A549 (cell line): Measurements from ENCODE around the gene IMP3. TPM values are rescaled to one million over a fixed set of nuclear protein-coding genes. Genes with fewer than 3 reads are reported as not detected.

Experiments
- ATAC-seq, 2 experiments: fragments of 200-7000 bp in 1 of 2; fragments of >200 bp in 1 of 2; cut with Nextera tagmentation in 1 of 2; cut with Tn5 transposase in 1 of 2; 3 replicates each; pipeline versions ENCODE4 v1.8.0 to v1.9.1; 2018 to 2020; ENCODE audit warnings: mild to moderate bottlenecking in 1 of 2, moderate library complexity in 1 of 2
- CTCF ChIA-PET: fragments of 300-600 bp; sonication (Branson Sonifier 250); formaldehyde crosslinking; extraction: SDS; loops from one replicate; lab custom pipeline; 2021; ENCODE audit warnings: antibody characterized with exemption, inconsistent platforms; lab: Yijun Ruan, JAX
- POLR2A ChIA-PET: fragments of 350-600 bp; formaldehyde crosslinking; extraction: SDS; loops from one replicate; lab custom pipeline; 2021; ENCODE audit warnings: antibody characterized with exemption, inconsistent platforms; lab: Yijun Ruan, JAX
- DNase-seq, 2 experiments: peaks; one replicate each; pipeline versions ENCODE4 v3.0.0 to v3.0.0-alpha.2; 2011 to 2016; ENCODE audit warnings: low read depth in 1 of 2, low spot score in 1 of 2
- FAIRE-seq: peaks from 2 replicates; lab custom pipeline; 2011; peaks lifted over from hg19 to GRCh38; lab: Jason Lieb, UNC
- H3K27ac ChIP-seq, 2 experiments: fragments of >200 bp; sonication (Bioruptor Twin); formaldehyde crosslinking; 3 replicates each; pipeline ENCODE4 v1.5.1; 2016 to 2017
- H3K4me1 ChIP-seq: fragments of >200 bp; sonication (Bioruptor Twin); formaldehyde crosslinking; 3 replicates; pipeline ENCODE4 v1.6.1; 2016
- H3K4me2 ChIP-seq: fragments of >200 bp; sonication (Bioruptor Twin); formaldehyde crosslinking; 3 replicates; pipeline ENCODE4 v1.6.1; 2016
- H3K4me3 ChIP-seq: fragments of >200 bp; sonication (Bioruptor Twin); formaldehyde crosslinking; 3 replicates; pipeline ENCODE4 v1.5.1; 2016
- H3K9me3 ChIP-seq: fragments of >200 bp; sonication (Bioruptor Twin); formaldehyde crosslinking; 3 replicates; pipeline ENCODE4 v1.6.1; 2016
- BCL3 ChIP-seq: fragments of >200 bp; sonication (Bioruptor Twin); formaldehyde crosslinking; IDR thresholded peaks from 3 replicates; pipeline ENCODE4 v1.6.1; 2016
- BHLHE40 ChIP-seq: IDR thresholded peaks from 2 replicates; pipeline ENCODE4 v1.6.1; 2012; ENCODE audit warnings: low read depth, low read length, inconsistent platforms
- CBX8 ChIP-seq: fragments of 200-600 bp; sonication (generic); IDR thresholded peaks from 2 replicates; pipeline ENCODE4 v1.6.1; 2016
- CHD2 ChIP-seq: fragments of 150-350 bp; IDR thresholded peaks from 2 replicates; pipeline ENCODE4 v1.6.1; 2014; ENCODE audit warnings: low read length; ENCODE audit not compliant: partially characterized antibody
- CTCF ChIP-seq: fragments of >200 bp; sonication (Bioruptor Twin); formaldehyde crosslinking; IDR thresholded peaks from 3 replicates; pipeline ENCODE4 v1.5.1; 2016
- EHF ChIP-seq: fragments of 250-450 bp; sonication (Bioruptor Pico); IDR thresholded peaks from 2 replicates; pipeline ENCODE4 v1.5.0; 2020; ENCODE audit warnings: mild to moderate bottlenecking
- EHMT2 ChIP-seq: fragments of 200-600 bp; sonication (generic); IDR thresholded peaks from 2 replicates; pipeline ENCODE4 v1.6.1; 2016; ENCODE audit warnings: antibody characterized with exemption, low read depth, mild to moderate bottlenecking, moderate library complexity
- FOSB ChIP-seq: fragments of 250-450 bp; sonication (Bioruptor Pico); IDR thresholded peaks from 2 replicates; pipeline ENCODE4 v1.5.0; 2020; ENCODE audit warnings: mild to moderate bottlenecking, moderate library complexity
- HMGXB4 ChIP-seq: fragments of 250-450 bp; sonication (Bioruptor Pico); IDR thresholded peaks from 2 replicates; pipeline ENCODE4 v1.5.0; 2021; ENCODE audit warnings: mild to moderate bottlenecking, moderate library complexity, borderline replicate concordance
- HOXB13 ChIP-seq: fragments of 250-450 bp; sonication (Bioruptor Pico); IDR thresholded peaks from 2 replicates; pipeline ENCODE4 v1.5.0; 2020; ENCODE audit warnings: low read depth, mild to moderate bottlenecking, moderate library complexity
- PHF8 ChIP-seq: fragments of 200-600 bp; sonication (generic); IDR thresholded peaks from 2 replicates; pipeline ENCODE4 v1.6.1; 2016; ENCODE audit warnings: low read depth, mild to moderate bottlenecking, antibody characterized with exemption, moderate library complexity, borderline replicate concordance
- RAD21 ChIP-seq, 2 experiments: fragments of >200 bp in 1 of 2; sonication (Bioruptor Twin) in 1 of 2; formaldehyde crosslinking in 1 of 2; IDR thresholded peaks in 1 of 2; conservative IDR thresholded peaks in 1 of 2; 2 replicates in 1 of 2; 3 replicates in 1 of 2; pipeline ENCODE4 v1.6.1; 2012 to 2018; ENCODE audit warnings: inconsistent platforms in 1 of 2
- ZC3H11A ChIP-seq: fragments of 450-650 bp; IDR thresholded peaks from 2 replicates; pipeline ENCODE4 v1.6.1; 2014; ENCODE audit warnings: antibody characterized with exemption, mild to moderate bottlenecking
- ZNF302 ChIP-seq: fragments of 250-450 bp; sonication (Bioruptor Pico); IDR thresholded peaks from 2 replicates; pipeline ENCODE4 v1.9.0; 2021; ENCODE audit warnings: inconsistent platforms, mild to moderate bottlenecking, moderate library complexity
- WGBS: methylation state at CpG from one replicate; pipeline ENCODE4 v1.1.6; 2017; ENCODE audit errors: missing lambda C conversion rate; 5-methylcytosine and 5-hydroxymethylcytosine counted together
- polyA plus RNA-seq, 4 experiments: library from polyadenylated mRNA; depleted of rRNA in 3 of 4; stranded (reverse); fragments of >200 nt; fragmentation: RNase III in 1 of 4; extraction: RNeasy Plus Mini Kit Qiagen cat#74134 plus additional on column Dnase treatment in 1 of 4; gene quantifications; 2 replicates in 3 of 4; 3 replicates in 1 of 4; pipeline ENCODE4 v1.2.3, GENCODE V29; 2011 to 2017
- TF ChIP-seq, protein P1 (sequence below): fragments of 150-350 bp; IDR thresholded peaks from 2 replicates; pipeline ENCODE4 v1.6.1; 2014; ENCODE audit warnings: low read depth, mild to moderate bottlenecking, low read length
- TF ChIP-seq, protein P2 (sequence below): fragments of >200 bp; sonication (Bioruptor Twin); formaldehyde crosslinking; IDR thresholded peaks from 2 replicates; pipeline ENCODE4 v1.6.1; 2016

The IMP3 gene
- polyA plus RNA-seq, 2 of the 4 experiments (the other 2 are of a cell fraction): 90.0 to 94.7 TPM

- CTCF ChIA-PET: interaction anchor here (0.5 to 5.4 kb wide), 27 partner anchors 9 to 230 kb away, joined by 3 to 23 read pairs (median 4); partner anchors contain the start of genes IMP3 and SNX33
- no peak for FAIRE-seq
- ATAC-seq: peak; percentile 45 to 65; a peak in 2 of 6 replicates
- POLR2A ChIA-PET: interaction anchor here (1.1 kb wide), 1 partner anchor 144 kb away, joined by 3 read pairs; no protein-coding TSS in a partner anchor
- Histone ChIP-seq H3K4me1 (no peaks in the 10 kb centered on the region), H3K27ac (no peak overlapping the region), H3K4me3 (no peak overlapping the region), H3K9me3 (no peaks in the 10 kb centered on the region), H3K4me2 (no peak overlapping the region)
- DNase-seq: peak; percentile 33 to 38
- TF ChIP-seq EHF (no peak), HMGXB4 (no peak), RAD21 (conservative IDR thresholded peaks at IDR 0.05 in 1 of 2, IDR thresholded peaks at IDR 0.05 in 1 of 2) (peak in 1 of 2 experiments; percentile 36; a peak in 2 of 5 replicates), FOSB (CRISPR knock-in tag) (no peak), PHF8 (no peak), BCL3 (no peak), CTCF (peak; percentile 36; the same call in 2 of the 3 replicates), CHD2 (no peak), ZNF302 (CRISPR knock-in tag) (no peak)
- 93% methylated on average over 3 of the region's 3 CpGs for WGBS
These were observed 42.2 kb downstream of the IMP3 start for GRCh38 chr15:75597667-75598341.

- DNase-seq (no peak), ATAC-seq (no peak), FAIRE-seq (no peak)
- ChIA-PET CTCF (interaction anchor here (0.5 to 5.4 kb wide), 21 partner anchors 8 to 229 kb away, joined by 3 to 23 read pairs (median 4); partner anchors contain the start of gene IMP3), POLR2A (interaction anchor here (1.1 kb wide), 1 partner anchor 143 kb away, joined by 3 read pairs; no protein-coding TSS in a partner anchor)
- Histone ChIP-seq H3K4me3 (no peak overlapping the region), H3K9me3 (no peaks in the 10 kb centered on the region), H3K27ac (no peak overlapping the region), H3K4me2 (no peak overlapping the region), H3K4me1 (no peaks in the 10 kb centered on the region)
- TF ChIP-seq CBX8 (no peak), ZC3H11A (no peak), BHLHE40 (no peak), HOXB13 (CRISPR knock-in tag) (no peak), EHMT2 (no peak)
- TF ChIP-seq, protein P1, sequence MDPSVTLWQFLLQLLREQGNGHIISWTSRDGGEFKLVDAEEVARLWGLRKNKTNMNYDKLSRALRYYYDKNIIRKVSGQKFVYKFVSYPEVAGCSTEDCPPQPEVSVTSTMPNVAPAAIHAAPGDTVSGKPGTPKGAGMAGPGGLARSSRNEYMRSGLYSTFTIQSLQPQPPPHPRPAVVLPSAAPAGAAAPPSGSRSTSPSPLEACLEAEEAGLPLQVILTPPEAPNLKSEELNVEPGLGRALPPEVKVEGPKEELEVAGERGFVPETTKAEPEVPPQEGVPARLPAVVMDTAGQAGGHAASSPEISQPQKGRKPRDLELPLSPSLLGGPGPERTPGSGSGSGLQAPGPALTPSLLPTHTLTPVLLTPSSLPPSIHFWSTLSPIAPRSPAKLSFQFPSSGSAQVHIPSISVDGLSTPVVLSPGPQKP: no peak
- TF ChIP-seq, protein P2, sequence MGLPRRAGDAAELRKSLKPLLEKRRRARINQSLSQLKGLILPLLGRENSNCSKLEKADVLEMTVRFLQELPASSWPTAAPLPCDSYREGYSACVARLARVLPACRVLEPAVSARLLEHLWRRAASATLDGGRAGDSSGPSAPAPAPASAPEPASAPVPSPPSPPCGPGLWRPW: no peak
- 92% methylated on average over 3 of the region's 3 CpGs for WGBS
These were observed 43.2 kb downstream of the IMP3 start for GRCh38 chr15:75596703-75597345.
